ENCODE measurements around the gene MAST2.
A peak's percentile ranks its signal among the peaks of the same experiment; 100 is the strongest.
"Not testable (repeated sequence)": the region's sequence is repeated elsewhere in the genome, so short reads cannot be mapped to it uniquely, and the experiment has no call there.

MAST2 gene

DNA sequence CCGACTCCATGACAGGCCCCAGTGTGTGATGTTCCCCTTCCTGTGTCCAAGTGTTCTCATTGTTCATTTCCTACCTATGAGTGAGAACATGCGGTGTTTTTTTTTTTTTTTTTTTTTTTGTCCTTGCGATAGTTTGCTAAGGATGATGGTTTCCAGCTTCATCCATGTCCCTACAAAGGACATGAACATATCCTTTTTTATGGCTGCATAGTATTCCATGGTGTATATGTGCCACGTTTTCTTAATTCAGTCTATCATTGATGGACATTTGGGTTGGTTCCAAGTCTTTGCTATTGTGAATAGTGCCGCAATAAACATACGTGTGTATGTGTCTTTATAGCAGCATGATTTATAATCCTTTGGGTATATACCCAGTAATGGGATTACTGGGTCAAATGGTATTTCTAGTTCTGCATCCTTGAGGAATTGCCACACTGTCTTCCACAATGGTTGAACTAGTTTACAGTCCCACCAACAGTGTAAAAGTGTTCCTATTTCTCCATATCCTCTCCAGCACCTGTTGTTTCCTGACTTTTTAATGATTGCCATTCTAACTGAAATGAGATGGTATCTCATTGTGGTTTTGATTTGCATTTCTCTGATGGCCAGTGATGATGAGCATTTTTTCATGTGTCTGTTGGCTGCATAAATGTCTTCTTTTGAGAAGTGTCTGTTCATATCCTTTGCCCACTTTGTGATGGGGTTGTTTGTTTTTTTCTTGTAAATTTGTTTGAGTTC, 54.5 kb downstream of the MAST2 start:
- DNase-seq (ENCODE audit: low spot score): not testable (repeated sequence)

DNA sequence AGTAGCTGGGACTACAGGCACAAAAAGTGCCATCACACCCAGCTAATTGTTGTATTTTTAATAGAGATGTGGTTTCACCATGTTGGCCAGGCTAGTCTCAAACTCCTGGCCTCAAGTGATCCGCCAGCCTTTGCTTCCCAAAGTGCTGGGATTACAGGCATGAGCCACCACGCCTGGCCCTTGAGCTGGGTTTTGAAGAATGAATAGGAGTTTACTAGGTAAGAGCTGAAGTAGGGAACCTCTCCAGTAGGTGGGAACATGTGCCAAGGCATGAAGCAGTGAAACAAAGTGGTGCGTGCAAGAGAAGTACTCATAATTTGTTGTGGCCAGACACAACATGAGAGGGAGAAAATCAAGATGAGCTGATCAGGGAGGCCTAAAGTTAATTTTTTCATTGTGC, 55.8 kb downstream of the MAST2 start:
- no peak for DNase-seq (ENCODE audit: low spot score)

DNA sequence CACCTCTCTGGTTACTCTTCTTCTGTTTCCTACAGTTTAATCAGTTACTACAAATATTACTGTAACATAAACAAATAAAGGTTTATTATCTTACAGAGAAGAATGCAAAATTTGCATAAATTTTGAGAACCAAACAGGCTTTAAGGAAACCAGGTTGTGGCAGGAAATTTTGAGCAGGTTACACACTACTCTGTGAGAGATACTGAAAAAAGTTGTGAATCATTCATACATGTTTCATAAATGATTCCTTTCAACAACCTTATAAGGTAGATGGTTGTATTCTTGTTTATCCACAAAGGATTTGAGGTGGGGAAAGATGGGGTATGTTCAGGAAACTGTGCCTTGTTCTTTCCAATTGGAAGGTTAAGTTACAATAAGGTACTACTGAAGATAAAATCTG, 58.6 kb downstream of the MAST2 start:
- DNase-seq (ENCODE audit: low spot score): no peak

DNA sequence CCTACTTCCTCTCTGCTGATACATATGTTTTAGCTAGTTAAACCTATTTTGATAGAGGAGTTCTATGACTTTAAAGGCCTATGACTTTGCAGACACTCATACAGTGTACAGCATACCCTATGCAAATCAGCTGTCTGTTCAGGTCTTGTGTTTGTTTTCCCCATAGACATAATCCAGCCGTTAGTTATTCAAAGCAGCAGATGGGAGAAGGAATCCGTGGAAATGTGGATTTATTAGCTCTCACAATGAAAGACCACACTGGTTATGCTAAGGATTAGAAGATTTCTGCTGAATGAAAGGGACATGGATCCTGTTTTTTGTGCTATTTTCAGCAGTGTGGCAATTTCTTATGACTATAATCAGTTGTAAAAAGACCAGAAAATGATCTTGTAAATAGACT, 59.8 kb downstream of the MAST2 start:
- DNase-seq (ENCODE audit: low spot score): no peak

DNA sequence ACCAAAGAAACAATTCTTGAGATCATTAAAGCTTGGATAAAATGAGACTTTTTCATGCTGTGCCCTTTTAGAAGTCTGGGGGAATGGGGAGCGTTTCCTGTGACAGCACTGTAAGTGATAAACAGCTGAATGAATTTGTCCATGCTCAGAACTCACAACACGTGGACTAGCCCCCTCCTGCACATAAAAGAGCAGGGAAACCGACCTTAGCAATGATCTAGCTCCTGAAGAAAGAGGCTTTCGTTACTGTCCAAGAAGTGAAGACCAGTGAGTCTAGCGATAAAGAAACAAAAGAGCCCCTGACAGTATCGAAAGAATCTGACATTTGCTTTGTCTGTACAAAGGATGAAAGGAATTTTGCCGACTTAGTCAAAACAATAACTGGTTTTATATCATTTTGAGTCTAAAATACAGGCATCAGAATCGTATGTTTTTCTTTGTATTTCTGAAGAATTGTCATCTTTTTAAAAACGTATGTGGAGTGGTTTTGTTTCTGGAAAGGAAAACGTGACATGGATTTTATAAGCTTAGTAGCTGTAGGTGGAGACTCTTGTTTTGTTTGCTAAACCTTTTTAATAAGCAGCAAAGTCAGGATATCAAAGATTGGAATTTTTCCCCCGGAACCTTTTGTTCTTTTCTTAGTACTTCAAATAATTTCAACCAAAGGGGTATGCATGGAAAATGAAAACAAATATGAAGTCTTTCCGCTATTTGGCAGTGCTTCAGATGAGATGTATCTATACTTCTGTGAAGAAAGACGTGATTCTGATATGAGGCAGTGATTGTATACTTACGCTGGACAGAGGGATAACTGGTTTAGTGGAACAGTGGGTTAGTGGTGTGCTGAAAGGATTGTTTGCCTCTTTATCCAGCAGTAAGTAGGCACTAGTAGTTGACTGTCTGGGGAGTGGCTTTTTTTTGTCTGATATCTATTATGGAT, 61.0 kb downstream of the MAST2 start:
- DNase-seq (ENCODE audit: low spot score): no peak

DNA sequence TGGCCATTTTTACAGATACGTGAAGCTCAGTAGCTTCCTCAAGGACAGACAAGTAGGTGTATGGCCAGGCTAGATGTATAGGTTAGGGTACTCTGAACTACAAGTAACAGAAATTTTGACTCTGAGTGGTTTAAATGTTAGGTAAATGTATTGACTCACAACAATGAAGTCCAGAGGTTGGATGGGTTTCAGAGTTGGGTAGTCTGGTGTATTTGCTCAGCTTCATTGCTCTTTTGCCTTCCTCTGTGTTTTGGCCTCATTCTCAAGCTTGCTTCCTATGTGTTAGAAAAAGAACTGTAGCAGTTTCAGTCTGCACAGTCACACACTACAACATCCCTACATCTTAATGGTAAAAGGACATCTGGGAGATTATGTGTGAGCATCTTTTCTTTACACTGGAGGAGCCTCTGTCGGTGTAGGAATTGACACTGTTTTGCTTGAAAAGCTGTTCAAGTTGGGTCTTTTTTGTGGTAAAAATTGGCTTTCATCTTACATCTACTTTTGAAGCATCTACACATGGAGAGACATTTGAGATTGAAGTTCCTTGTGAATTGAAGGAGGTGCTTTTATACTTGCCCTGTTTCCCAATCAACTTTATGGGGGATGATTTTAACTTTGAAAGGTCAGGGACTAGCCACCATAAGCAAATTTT, 64.4 kb downstream of the MAST2 start:
- DNase-seq (ENCODE audit: low spot score): no peak

DNA sequence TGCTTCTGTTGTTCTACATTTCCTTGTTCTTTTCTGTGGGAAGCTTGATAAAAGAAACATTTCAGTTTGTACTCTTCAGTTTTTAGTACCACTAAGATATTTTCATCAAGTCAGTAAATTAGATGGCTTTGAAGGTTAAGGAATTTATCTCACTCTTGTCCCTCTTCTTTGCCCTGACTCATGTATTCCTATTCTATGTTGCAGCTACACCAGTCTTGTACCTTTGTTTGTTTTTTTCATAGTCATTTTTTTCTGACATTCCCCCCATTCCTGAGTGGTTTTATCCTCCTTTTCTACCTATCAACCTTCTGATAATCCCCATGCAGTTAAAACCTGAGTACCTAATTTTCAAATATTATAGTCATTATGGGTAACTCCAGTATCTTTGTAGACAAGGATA, 65.4 kb downstream of the MAST2 start:
- DNase-seq (ENCODE audit: low spot score): no peak

DNA sequence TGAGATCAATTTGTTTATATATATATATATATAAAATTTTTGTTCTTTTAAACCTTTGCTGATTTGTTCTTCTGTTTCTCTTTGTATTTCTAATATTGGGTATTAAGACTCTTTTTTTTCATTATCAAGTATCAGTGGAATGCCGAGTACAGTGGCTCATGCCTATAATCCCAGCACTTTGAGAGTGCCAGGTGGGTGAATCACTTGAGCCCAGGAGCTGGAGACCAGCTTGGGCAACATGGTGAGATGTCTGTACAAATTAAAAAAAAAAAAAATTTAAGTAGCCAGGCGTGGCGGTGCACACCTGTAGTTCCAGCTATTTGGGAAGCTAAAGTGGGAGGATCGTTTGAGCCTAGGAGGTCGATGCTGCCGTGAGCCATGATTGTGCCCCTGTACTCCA, 67.1 kb downstream of the MAST2 start:
- no peak for DNase-seq (ENCODE audit: low spot score)

DNA sequence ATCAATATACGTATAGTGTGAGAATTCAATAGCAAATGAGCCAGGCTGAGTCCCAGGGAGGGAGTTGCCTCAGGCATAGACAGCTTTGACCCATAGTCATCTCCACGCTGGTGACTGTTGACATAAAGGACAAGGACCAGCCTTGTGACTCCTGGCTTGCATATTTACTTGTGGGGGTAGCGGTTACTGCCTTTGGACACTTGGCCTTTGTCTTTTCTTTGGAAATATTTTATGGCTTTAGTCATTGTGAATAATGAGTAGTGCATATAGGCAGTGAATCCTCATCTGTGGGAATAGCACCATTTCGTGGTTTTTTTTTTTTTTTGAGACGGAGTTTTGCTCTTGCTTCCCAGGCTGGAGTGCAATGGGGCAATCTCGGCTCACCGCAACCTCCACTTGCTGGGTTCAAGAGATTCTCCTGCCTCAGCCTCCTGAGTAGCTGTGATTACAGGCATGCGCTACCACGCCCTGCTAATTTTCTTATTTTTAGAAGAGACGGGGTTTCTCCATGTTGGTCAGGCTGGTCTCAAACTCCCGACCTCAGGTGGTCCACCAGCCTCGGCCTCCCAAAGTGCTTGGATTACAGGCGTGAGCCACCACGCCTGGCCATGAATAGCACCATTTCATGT, 68.9 kb downstream of the MAST2 start:
- not testable (repeated sequence) for DNase-seq (ENCODE audit: low spot score)

DNA sequence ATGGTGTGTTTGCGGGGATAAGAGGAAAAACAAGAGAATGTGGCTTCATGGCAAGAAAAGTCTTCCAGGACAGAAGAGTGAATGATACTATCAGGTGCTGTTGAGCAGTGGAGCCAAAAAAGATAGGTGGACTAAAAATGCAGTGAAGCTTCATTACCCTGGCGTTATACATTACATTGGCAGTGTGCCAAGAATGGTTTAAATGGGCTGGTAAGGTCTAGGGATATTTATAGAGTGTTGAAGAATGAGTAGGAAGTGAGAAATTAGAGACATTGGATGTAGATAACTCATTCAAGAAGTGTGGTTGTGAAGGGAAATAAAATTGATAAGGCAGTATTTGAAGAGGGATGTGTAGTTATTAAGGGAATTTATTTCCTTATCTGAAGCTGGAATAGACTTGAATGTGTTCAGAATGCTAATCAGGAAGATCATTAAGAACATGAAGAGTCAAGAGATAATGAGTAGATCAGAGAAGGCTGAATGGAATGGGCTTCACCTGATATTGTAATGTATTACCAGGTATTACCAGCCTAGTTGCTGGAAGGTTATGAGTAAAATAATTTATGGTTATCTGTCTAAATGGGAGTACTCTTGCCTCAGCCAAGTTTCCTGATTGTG, 72.7 kb downstream of the MAST2 start:
- no peak for DNase-seq (ENCODE audit: low spot score)

DNA sequence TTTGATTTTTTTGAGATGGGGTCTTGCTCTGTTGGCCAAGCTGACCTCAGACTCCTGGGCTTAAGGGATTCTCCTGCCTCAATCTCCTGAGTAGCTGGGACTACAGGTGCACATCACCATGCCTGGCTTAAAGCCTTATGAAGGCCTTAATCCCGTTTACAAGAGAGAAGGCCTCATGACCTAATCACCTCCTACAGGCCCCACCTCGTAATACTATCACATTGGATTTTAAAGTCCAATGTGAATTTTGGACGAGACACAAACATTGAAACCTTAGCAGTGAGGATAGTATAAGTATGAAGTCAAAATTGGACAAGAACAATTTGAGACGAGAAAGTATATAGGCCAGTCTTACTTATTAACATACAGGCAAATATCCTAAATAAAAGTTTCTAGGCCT, 73.9 kb downstream of the MAST2 start:
- DNase-seq (ENCODE audit: low spot score): no peak

DNA sequence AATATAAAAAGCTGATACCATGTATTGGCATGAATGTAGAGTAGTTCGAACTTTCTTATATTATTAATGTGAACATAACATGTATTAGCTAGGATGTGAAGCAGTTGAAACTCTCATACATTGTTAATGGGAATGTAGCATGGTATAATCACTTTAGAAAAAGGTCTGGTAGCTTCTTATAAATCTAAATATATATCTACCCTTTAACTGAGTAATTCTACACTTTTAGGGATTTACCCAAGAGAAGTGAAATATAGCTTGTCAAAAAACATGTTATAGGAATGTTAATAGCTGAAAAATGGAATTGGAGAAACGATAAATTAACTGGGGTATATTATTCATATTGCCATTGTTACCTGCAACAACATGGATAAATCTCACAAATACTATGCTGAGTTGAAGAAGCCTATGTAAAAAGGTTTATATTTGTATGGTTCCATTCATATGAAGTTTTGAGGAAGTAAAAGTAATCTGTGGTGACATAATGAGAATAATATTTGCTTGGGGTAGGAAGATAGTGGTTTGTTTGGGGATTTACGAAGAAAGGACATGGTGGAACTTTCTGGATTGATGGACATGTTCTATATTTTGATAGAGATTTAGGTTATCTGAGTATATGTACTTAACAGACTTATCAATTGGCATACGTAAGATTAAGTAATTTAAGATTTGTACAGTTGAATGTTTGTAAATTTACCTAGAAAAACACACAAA, 76.6 kb downstream of the MAST2 start:
- no peak for DNase-seq (ENCODE audit: low spot score)

DNA sequence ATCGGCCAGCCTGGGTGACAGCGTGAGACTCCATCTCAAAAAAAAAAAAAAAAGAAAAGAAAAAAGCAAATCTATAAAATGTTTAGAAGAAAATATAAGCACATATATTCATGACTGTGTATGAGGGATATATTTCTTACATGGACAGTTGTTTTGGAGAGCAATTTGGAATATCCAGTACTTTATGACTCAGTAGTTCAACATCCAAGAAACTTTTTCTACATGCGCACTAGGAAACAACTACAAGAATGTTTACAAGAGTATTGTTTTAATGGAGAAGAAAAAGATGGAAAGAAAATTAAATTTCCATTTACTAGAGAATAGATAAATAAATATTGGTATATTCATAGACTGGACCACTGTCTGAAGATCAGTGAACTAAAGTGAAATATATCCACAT, 77.5 kb downstream of the MAST2 start:
- no peak for DNase-seq (ENCODE audit: low spot score)

DNA sequence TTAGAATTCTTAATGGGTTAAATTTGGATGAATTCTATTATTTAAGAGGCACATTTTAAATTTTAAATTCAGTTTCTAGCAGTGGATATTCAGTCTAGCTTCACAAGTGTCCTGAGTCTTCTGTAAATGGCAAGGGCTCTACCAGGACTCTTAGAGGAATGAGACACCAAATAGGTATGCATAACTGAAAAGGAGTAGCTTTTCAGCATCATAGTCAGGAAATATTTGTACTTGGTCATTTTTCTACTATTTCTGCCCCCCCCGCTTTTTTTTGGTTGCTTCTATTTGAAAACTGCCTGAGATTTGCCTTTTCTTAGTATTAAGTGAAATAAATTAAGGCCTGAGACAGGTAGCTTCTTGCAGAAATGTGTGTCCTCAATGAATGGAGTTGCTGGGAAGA, 80.2 kb downstream of the MAST2 start:
- no peak for DNase-seq (ENCODE audit: low spot score)

DNA sequence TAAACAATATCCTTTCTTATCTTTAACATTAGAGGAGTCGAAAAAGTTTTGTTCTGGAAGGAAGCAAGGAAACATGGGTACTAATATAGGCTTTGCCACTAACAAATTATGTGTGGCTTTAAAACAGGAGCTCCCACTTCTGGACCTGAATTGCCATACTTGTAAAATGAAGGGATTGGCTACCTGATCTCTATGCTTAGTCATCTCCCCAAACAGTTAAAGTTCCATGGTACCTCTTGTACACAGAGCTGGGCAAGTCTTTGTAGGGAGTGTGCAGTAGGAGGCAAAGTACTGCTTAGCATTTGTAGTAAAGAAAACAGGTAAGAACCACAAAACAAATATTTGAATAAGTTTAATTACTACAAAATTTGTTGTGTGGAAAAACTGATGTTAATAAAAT, 81.3 kb downstream of the MAST2 start:
- no peak for DNase-seq (ENCODE audit: low spot score)

DNA sequence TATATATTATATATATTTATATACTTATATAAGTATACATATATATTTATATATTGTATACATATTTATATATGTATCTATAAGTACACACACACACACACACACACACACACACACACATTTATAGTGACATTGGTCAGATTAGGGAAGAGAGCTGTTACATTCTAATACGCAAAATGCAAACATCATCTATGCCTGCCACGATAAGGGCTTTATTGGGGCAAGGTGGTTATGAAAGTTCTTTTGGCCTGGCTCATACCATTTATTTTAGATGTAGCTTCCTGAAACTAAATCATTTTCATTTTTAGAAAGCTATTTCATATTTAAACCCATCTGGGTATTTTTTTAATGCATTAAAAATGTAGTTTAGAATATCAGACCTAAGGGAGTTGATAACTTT, 82.8 kb downstream of the MAST2 start:
- DNase-seq (ENCODE audit: low spot score): no peak

DNA sequence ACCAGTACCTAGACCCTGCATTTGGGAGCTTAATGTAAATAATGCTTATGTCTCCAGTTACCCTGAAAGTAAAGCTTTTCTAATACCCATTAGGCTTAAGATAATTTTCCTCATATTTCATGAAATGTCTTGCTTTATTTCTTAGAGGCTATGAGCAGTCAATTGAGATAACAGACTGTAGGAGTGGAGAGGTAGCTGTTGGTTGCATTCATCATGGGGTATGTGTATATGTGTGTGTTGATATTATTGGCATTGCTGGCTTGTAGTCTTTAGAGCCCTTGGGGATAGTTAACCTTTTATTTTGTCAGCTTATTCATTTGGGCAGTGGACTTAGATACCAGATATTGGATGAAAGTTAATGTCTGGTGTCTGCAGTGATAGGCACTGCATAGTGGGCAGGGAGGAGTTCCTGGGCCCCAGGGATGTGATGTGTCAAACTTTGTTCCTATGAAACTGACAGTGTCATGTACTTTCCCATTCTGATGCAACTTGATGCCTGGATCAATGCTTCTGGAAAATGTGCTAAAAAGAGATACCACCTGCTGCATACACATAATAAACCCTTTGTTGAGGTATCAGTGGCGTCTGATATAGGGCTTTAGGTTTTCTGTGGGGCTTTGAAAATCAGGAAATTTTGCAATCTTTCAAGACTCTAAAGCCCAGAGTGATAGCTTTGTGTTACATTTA, 83.9 kb downstream of the MAST2 start:
- DNase-seq (ENCODE audit: low spot score): no peak

DNA sequence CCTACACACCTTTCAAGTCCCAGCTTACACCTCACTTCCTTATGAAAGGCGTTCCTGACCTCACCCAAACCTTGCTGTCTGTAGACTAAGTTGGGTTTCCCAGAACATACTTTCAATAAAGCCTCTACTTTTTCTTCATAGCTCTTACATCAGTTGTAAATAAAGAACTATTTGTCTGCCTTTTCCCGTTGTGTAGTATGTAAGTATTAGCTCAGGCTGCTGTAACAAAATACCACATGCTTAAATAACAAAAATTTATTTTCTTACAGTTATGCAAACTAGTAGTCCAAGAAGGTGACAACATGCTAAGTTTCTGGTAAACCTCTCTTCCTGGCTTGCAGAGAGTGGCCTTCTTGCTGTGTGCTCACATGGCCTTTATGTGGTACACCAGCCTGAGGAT, 86.7 kb downstream of the MAST2 start:
- no peak for DNase-seq (ENCODE audit: low spot score)

DNA sequence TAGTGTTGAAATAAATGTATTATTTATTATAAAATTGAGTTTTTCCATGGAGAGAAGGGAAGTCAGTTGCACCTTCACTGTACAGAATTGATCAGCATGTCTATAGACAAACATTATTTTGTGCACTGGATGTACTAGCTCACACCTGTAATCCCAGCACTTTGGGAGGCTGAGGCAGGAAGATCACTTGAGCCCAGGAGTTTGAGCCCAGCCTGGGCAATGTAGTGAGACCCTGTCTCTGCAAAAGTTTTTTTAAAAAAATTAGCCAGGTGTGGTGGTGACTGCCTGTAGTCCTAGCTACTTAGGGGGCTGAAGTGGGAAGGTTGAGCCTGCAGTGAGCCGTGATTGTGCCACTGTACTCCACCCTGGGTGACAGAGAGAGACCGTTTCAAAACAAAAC, 87.7 kb downstream of the MAST2 start:
- DNase-seq (ENCODE audit: low spot score): no peak

DNA sequence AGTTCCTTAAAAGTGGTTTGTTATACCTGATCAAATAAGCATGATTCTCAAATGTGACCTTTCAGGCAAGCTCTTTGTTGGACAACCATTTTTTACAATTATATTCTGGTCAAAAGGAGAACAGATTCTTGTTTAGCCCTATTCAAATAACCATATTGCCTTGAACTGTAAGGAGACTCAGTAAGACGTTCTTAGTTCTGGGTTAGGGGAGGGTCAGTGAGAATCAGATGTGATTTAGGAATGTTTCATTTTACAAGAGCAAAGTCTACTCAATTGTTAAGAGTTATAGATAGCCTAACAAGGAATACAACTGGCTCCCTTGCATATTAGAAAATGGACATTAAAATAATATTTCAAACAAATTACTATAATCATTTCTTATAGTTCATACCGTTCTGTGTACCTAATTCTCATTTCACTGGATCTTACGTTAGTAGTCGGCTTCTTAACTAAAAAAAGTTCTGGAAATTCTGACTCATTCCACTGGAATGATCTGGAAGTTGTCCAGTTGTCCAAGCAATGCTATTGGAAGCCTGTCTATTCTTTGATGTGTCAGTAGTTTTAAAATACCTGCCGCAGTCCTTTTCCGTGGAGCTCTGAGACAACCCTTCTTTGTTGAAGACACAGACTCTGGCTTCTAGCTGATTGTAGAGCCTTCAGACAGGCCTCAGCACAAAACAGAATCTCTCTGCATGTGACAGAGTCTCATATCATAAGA, 88.8 kb downstream of the MAST2 start:
- peak; percentile 18 for DNase-seq (ENCODE audit: low spot score)

Measured in iPS-NIHi11 (cell line).